Activated naive CD8-positive, alpha-beta T cell treated with anti-CD3 and anti-CD28 coated beads, Interleukin-2, amount 10 ng/mL, durations not matched to agents 7 days and 5 days (primary cell): ENCODE data around the gene TUSC7. TPM values are rescaled to one million over a fixed set of nuclear protein-coding genes. Genes with fewer than 3 reads are reported as not detected.

Experiments used
- ATAC-seq: fragments of 150-1000 bp; cut with Tn5 transposase; one replicate; pipeline ENCODE4 v1.10.0; 2021; ENCODE audit warnings: low read depth, moderate library complexity
- POLR2A ChIA-PET: fragments of 350-600 bp; sonication (Branson Sonifier 250); formaldehyde crosslinking; loops from one replicate; lab custom pipeline; 2021; ENCODE audit warnings: antibody characterized with exemption; lab: Charles Lee
- DNase-seq: peaks from one replicate; pipeline ENCODE4 v3.0.0; 2021
- H3K27ac Mint-ChIP-seq: one replicate; pipeline ENCODE4 v1.8.0; 2022; ENCODE audit warnings: mild to moderate bottlenecking, mixed read lengths
- H3K27me3 Mint-ChIP-seq: one replicate; pipeline ENCODE4 v1.8.0; 2022; ENCODE audit warnings: mild to moderate bottlenecking, moderate library complexity, mixed read lengths
- H3K36me3 Mint-ChIP-seq: one replicate; pipeline ENCODE4 v1.8.0; 2021; ENCODE audit warnings: mild to moderate bottlenecking, mixed read lengths
- H3K4me1 Mint-ChIP-seq: one replicate; pipeline ENCODE4 v1.8.0; 2021; ENCODE audit warnings: mixed read lengths
- H3K4me3 Mint-ChIP-seq: one replicate; pipeline ENCODE4 v1.8.0; 2022; ENCODE audit warnings: mild to moderate bottlenecking, moderate library complexity, mixed read lengths
- H3K9me3 Mint-ChIP-seq: one replicate; pipeline ENCODE4 v1.8.0; 2021; ENCODE audit warnings: mixed read lengths
- total RNA-seq, 2 experiments: library from RNA; stranded (reverse); gene quantifications; one replicate each; pipeline ENCODE4 v1.2.3, GENCODE V29; 2021

TUSC7 gene
- not detected for total RNA-seq

GRCh38 chr3:116709479-116709878, at the start of gene TUSC7:
Gene TUSC7 (plus strand): TSS chr3:116709779.
- Mint-ChIP-seq H3K27ac (no peak within 1 kb of the TSS), H3K27me3 (no peaks in the 10 kb centered on the region), H3K4me3 (no peak within 1 kb of the TSS), H3K4me1 (no peaks in the 10 kb centered on the region), H3K9me3 (no peaks in the 10 kb centered on the region), H3K36me3 (no peaks in the 10 kb centered on the region)
- DNase-seq (no peak), ATAC-seq (no peak)
- POLR2A ChIA-PET: no interaction called here

GRCh38 chr3:116661196-116661595, 48.4 kb upstream of the TUSC7 start:
- Mint-ChIP-seq H3K4me3 (no peak overlapping the region), H3K9me3 (no peaks in the 10 kb centered on the region), H3K27ac (no peak overlapping the region), H3K27me3 (no peaks in the 10 kb centered on the region), H3K36me3 (no peaks in the 10 kb centered on the region), H3K4me1 (no peaks in the 10 kb centered on the region)
- POLR2A ChIA-PET: no interaction called here
- DNase-seq: no peak
- ATAC-seq: no peak

- POLR2A ChIA-PET: no interaction called here
- H3K9me3 Mint-ChIP-seq: no peaks in the 10 kb centered on the region
- ATAC-seq: no peak
Observed at GRCh38 chr3:116663161-116664110, 46.1 kb upstream of the TUSC7 start.

GRCh38 chr3:116667324-116667723, 42.3 kb upstream of the TUSC7 start:
- DNase-seq (no peak), ATAC-seq (no peak)
- Mint-ChIP-seq H3K27me3 (no peaks in the 10 kb centered on the region), H3K9me3 (no peaks in the 10 kb centered on the region), H3K4me3 (no peak overlapping the region), H3K4me1 (no peaks in the 10 kb centered on the region), H3K36me3 (no peaks in the 10 kb centered on the region), H3K27ac (no peak overlapping the region)
- POLR2A ChIA-PET: no interaction called here

More at GRCh38 chr3:116663161-116664110, 46.1 kb upstream of the TUSC7 start:
- Mint-ChIP-seq H3K27ac (no peak overlapping the region), H3K4me3 (no peak overlapping the region), H3K36me3 (no peaks in the 10 kb centered on the region), H3K27me3 (no peaks in the 10 kb centered on the region), H3K4me1 (no peaks in the 10 kb centered on the region)
- DNase-seq: no peak

- Mint-ChIP-seq H3K9me3 (no peaks in the 10 kb centered on the region), H3K4me3 (no peak overlapping the region), H3K36me3 (no peaks in the 10 kb centered on the region), H3K4me1 (no peaks in the 10 kb centered on the region), H3K27me3 (no peaks in the 10 kb centered on the region), H3K27ac (no peak overlapping the region)
- DNase-seq (no peak), ATAC-seq (no peak)
- POLR2A ChIA-PET: no interaction called here
Observed at GRCh38 chr3:116667791-116668190, 41.8 kb upstream of the TUSC7 start.

GRCh38 chr3:116669576-116669975, 40.0 kb upstream of the TUSC7 start:
- Mint-ChIP-seq H3K9me3 (no peaks in the 10 kb centered on the region), H3K4me3 (no peak overlapping the region), H3K27ac (no peak overlapping the region), H3K4me1 (no peaks in the 10 kb centered on the region), H3K27me3 (no peaks in the 10 kb centered on the region), H3K36me3 (no peaks in the 10 kb centered on the region)
- ATAC-seq (no peak), DNase-seq (no peak)
- POLR2A ChIA-PET: no interaction called here

- Mint-ChIP-seq H3K36me3 (no peaks in the 10 kb centered on the region), H3K27ac (no peak overlapping the region), H3K27me3 (no peaks in the 10 kb centered on the region), H3K4me1 (no peaks in the 10 kb centered on the region), H3K4me3 (no peak overlapping the region), H3K9me3 (no peaks in the 10 kb centered on the region)
- POLR2A ChIA-PET: no interaction called here
- ATAC-seq (no peak), DNase-seq (no peak)
Observed at GRCh38 chr3:116671151-116671550, 38.4 kb upstream of the TUSC7 start.

GRCh38 chr3:116678853-116679252, 30.7 kb upstream of the TUSC7 start:
- no peaks in the 10 kb centered on the region for H3K4me1 Mint-ChIP-seq
- no peaks in the 10 kb centered on the region for H3K9me3 Mint-ChIP-seq
- no peak overlapping the region for H3K4me3 Mint-ChIP-seq
- POLR2A ChIA-PET: no interaction called here
- H3K27ac Mint-ChIP-seq: no peak overlapping the region
- ATAC-seq (no peak), DNase-seq (no peak)
- H3K36me3 Mint-ChIP-seq: no peaks in the 10 kb centered on the region
- H3K27me3 Mint-ChIP-seq: no peaks in the 10 kb centered on the region

- Mint-ChIP-seq H3K4me3 (no peak overlapping the region), H3K27me3 (no peaks in the 10 kb centered on the region), H3K4me1 (no peaks in the 10 kb centered on the region), H3K36me3 (no peaks in the 10 kb centered on the region), H3K9me3 (no peaks in the 10 kb centered on the region), H3K27ac (no peak overlapping the region)
- no peak for DNase-seq
- no peak for ATAC-seq
- POLR2A ChIA-PET: no interaction called here
Observed at GRCh38 chr3:116691041-116691440, 18.5 kb upstream of the TUSC7 start.

- Mint-ChIP-seq H3K4me1 (no peaks in the 10 kb centered on the region), H3K9me3 (peaks cover 1% of the 10 kb centered on the region), H3K27ac (no peak overlapping the region), H3K27me3 (no peaks in the 10 kb centered on the region), H3K4me3 (no peak overlapping the region), H3K36me3 (no peaks in the 10 kb centered on the region)
- POLR2A ChIA-PET: no interaction called here
- ATAC-seq (no peak), DNase-seq (no peak)
Observed at GRCh38 chr3:116701070-116701469, 8.5 kb upstream of the TUSC7 start.

- ATAC-seq: no peak
- no peaks in the 10 kb centered on the region for H3K27me3 Mint-ChIP-seq
- no peak for DNase-seq
- no peak overlapping the region for H3K27ac Mint-ChIP-seq
- H3K9me3 Mint-ChIP-seq: peaks cover 1% of the 10 kb centered on the region
- H3K36me3 Mint-ChIP-seq: no peaks in the 10 kb centered on the region
- POLR2A ChIA-PET: no interaction called here
- no peak overlapping the region for H3K4me3 Mint-ChIP-seq
- H3K4me1 Mint-ChIP-seq: no peaks in the 10 kb centered on the region
Observed at GRCh38 chr3:116702334-116702733, 7.2 kb upstream of the TUSC7 start.

GRCh38 chr3:116707531-116707930, 2.0 kb upstream of the TUSC7 start:
- H3K4me3 Mint-ChIP-seq: no peak overlapping the region
- H3K9me3 Mint-ChIP-seq: no peaks in the 10 kb centered on the region
- DNase-seq (no peak), ATAC-seq (no peak)
- H3K36me3 Mint-ChIP-seq: no peaks in the 10 kb centered on the region
- H3K4me1 Mint-ChIP-seq: no peaks in the 10 kb centered on the region
- no peaks in the 10 kb centered on the region for H3K27me3 Mint-ChIP-seq
- POLR2A ChIA-PET: no interaction called here
- H3K27ac Mint-ChIP-seq: no peak overlapping the region

GRCh38 chr3:116716490-116716889, 6.9 kb downstream of the TUSC7 start:
- Mint-ChIP-seq H3K9me3 (no peaks in the 10 kb centered on the region), H3K27me3 (no peaks in the 10 kb centered on the region), H3K4me3 (no peak overlapping the region), H3K27ac (no peak overlapping the region), H3K36me3 (no peaks in the 10 kb centered on the region), H3K4me1 (no peaks in the 10 kb centered on the region)
- POLR2A ChIA-PET: no interaction called here
- DNase-seq (no peak), ATAC-seq (no peak)

GRCh38 chr3:116717566-116717965, 8.0 kb downstream of the TUSC7 start:
- Mint-ChIP-seq H3K27ac (no peak overlapping the region), H3K4me3 (no peak overlapping the region), H3K4me1 (no peaks in the 10 kb centered on the region), H3K36me3 (no peaks in the 10 kb centered on the region), H3K9me3 (no peaks in the 10 kb centered on the region), H3K27me3 (no peaks in the 10 kb centered on the region)
- ATAC-seq: no peak
- DNase-seq: no peak
- POLR2A ChIA-PET: no interaction called here
